Calu3 (cell line): ENCODE data around the gene PPP2R2C. TPM values are rescaled to one million over a fixed set of nuclear protein-coding genes. Genes with fewer than 3 reads are reported as not detected.

Experiments used
- BruUV-seq: library from RNA; stranded (reverse); fragments of 400-500 nt; replicated peaks from 2 replicates; lab custom pipeline; 2021; lab: Mats Ljungman, UMichigan
- CTCF ChIA-PET: fragments of 300-600 bp; sonication (Branson Sonifier 250); formaldehyde crosslinking; loops from one replicate; lab custom pipeline; 2022; ENCODE audit warnings: antibody characterized with exemption; lab: Charles Lee
- DNase-seq: peaks from one replicate; pipeline ENCODE4 v3.0.0; 2022
- H3K27ac Mint-ChIP-seq: one replicate; pipeline ENCODE4 v1.8.0; 2022; ENCODE audit warnings: mixed read lengths; ENCODE audit not compliant: unreplicated experiment
- H3K27me3 Mint-ChIP-seq: one replicate; pipeline ENCODE4 v1.8.0; 2022; ENCODE audit warnings: mixed read lengths; ENCODE audit not compliant: unreplicated experiment
- H3K36me3 Mint-ChIP-seq: one replicate; pipeline ENCODE4 v1.8.0; 2022; ENCODE audit warnings: mild to moderate bottlenecking, moderate library complexity, mixed read lengths; ENCODE audit not compliant: insufficient read depth, unreplicated experiment
- H3K4me1 Mint-ChIP-seq: one replicate; pipeline ENCODE4 v1.8.0; 2022; ENCODE audit warnings: mild to moderate bottlenecking, low read depth, mixed read lengths; ENCODE audit not compliant: unreplicated experiment
- H3K4me3 Mint-ChIP-seq: one replicate; pipeline ENCODE4 v1.8.0; 2022; ENCODE audit warnings: mild to moderate bottlenecking, low read depth, moderate library complexity, mixed read lengths; ENCODE audit not compliant: unreplicated experiment
- H3K9me3 Mint-ChIP-seq: one replicate; pipeline ENCODE4 v1.8.0; 2022; ENCODE audit warnings: low read depth, mixed read lengths; ENCODE audit not compliant: unreplicated experiment
- intact Hi-C: fragments of 100-400 bp; cut with micrococcal nuclease; formaldehyde crosslinking; loops from one replicate; pipeline ENCODE4 v1.10.0; 2022; ENCODE audit not compliant: unreplicated experiment
- total RNA-seq: library from RNA; stranded (reverse); gene quantifications from 2 replicates; pipeline ENCODE4 v1.2.3, GENCODE V29; 2022
- TF ChIP-seq, protein P1 (sequence below): fragments of 200-600 bp; IDR thresholded peaks from one replicate; pipeline ENCODE4 v1.8.0; 2022; ENCODE audit warnings: antibody characterized with exemption; ENCODE audit not compliant: unreplicated experiment

PPP2R2C gene
- total RNA-seq, 1 experiment from 2014 or later, result 9.4 TPM

DNA sequence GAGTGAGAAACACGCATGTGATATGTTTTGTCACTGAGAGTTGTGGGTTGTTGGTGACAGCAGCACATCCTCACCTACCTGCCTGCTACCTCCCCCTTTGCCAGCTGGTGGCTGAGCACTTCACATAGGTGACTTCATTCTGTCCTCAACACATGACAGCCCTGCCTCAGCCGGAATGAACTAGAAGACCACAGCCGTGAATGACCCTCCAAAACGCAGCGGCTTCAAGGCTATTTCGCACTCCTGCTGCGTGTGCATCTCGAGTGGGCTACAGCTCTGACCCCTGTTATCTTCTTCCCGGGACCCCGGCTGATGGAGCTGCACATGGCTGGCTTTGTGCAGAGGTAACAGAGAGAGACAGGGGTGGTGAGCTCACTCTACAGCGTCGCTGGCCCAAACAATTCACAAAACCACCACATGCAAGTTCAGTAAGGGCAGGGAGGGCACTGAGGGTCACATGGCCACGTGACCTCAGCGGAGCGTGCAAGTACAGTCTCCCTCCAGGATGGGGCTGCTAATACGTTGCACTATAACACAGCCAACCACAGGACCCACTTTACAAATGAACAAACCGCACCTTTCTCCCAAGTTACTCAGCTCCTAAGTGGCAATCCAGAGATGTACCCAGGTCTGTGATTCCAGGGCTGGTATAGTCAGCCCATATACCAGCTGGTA is 6.3 kb upstream of the PPP2R2C start:
- peaks cover 34% of the 10 kb centered on the region for H3K27me3 Mint-ChIP-seq
- H3K4me1 Mint-ChIP-seq, result peaks cover 22% of the 10 kb centered on the region
- no peak for DNase-seq
- BruUV-seq, result no TSS peak
- no peaks in the 10 kb centered on the region for H3K36me3 Mint-ChIP-seq
- CTCF ChIA-PET, result no interaction called here
- H3K27ac Mint-ChIP-seq, result no peak overlapping the region
- TF ChIP-seq, protein P1, sequence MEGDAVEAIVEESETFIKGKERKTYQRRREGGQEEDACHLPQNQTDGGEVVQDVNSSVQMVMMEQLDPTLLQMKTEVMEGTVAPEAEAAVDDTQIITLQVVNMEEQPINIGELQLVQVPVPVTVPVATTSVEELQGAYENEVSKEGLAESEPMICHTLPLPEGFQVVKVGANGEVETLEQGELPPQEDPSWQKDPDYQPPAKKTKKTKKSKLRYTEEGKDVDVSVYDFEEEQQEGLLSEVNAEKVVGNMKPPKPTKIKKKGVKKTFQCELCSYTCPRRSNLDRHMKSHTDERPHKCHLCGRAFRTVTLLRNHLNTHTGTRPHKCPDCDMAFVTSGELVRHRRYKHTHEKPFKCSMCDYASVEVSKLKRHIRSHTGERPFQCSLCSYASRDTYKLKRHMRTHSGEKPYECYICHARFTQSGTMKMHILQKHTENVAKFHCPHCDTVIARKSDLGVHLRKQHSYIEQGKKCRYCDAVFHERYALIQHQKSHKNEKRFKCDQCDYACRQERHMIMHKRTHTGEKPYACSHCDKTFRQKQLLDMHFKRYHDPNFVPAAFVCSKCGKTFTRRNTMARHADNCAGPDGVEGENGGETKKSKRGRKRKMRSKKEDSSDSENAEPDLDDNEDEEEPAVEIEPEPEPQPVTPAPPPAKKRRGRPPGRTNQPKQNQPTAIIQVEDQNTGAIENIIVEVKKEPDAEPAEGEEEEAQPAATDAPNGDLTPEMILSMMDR, result no peak
- no peak overlapping the region for H3K4me3 Mint-ChIP-seq
- H3K9me3 Mint-ChIP-seq, result no peaks in the 10 kb centered on the region
- intact Hi-C loops, result no loop called here

DNA sequence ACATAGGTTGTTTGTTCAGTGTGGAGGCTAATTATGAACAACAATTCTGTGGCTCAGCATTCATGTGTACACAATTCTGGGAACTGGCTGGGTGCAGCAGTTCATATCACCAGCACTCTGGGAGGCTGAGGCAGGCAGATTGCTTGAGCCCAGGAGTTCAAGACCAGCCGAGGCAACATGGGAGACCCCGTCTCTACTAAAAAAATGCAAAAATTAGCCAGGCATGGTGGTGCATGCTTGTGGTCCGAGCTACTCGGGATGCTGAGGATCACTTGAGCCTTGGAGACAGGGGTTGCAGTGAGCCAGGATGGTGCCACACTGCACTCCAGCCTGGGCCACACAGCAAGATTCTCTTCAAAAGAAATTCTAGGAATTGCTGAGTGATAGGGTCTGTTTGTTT is 4.5 kb upstream of the PPP2R2C start:
- TF ChIP-seq, protein P1, result no peak
- no peak for DNase-seq
- Mint-ChIP-seq H3K27me3 (peaks cover 34% of the 10 kb centered on the region), H3K36me3 (no peaks in the 10 kb centered on the region), H3K9me3 (no peaks in the 10 kb centered on the region), H3K4me3 (no peak overlapping the region), H3K4me1 (peaks cover 22% of the 10 kb centered on the region), H3K27ac (no peak overlapping the region)
- BruUV-seq, result no TSS peak
- intact Hi-C loops, result no loop called here
- CTCF ChIA-PET, result no interaction called here

DNA sequence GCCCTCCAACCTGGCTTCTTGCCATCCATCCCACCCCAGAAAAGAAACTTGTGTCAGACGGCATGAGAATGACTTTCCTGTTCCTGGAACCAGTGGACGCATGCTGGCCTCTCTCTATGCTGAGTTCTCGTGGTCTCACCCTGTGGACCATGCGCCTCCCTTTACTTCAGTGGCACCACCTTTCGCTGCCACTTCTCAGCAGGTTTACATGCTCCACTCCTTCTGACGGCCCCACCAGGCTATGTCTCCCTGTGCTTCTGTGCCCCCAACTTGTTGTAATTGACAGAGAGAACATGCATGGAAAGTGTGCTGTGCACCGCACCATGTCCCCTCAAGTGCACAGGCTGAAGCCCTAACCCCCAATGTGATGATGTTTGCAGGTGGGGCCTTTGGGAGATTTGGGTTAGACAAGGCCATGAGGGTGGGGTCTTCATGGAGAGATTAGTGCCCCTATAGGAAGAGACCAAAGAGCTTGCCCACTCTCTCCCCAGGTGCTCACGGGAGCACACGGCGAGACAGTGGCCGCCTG is 3.1 kb upstream of the PPP2R2C start:
- no peak overlapping the region for H3K4me3 Mint-ChIP-seq
- BruUV-seq, result no TSS peak
- intact Hi-C loops, result no loop called here

DNA sequence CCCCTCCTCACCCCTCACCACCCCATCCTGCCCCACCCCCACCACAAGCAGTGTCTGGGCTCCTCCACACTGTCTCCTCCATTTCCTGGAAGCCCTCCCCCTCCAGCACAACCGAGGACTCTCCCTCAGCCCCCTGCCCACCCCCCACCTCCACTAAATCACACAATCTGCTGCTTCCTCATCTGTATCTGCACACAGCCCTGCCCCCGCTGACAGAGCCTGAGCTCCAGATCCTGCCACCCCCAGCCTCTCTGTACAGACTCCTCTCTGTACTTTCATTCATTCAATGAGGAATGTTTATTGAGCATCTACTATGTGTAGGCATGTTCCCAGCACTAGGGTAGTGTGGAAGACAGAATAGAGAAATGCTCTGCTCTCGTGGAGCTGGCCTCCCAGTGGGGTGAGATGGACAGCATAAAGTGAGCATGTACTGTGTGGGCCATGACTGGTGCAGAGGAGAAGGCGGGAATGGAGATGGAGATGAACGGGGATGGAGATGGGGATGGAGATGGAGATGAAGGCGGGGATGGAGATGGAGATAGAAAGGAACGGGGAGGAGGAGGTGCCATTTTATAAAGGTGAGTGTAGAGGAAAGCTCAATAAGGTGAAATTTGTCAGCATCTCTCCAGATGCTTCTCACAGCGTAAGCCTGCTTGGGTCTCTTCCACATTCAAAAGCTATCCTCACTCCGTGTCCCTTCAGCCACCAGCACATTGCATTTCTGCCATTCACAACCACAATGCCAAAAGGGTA is 2.5 kb upstream of the PPP2R2C start:
- CTCF ChIA-PET, result interaction anchor here (0.6 to 1.3 kb wide), 4 partner anchors 10 to 624 kb away, joined by 3 to 7 read pairs (median 4); no protein-coding TSS in a partner anchor
- no peak for DNase-seq
- no peak overlapping the region for H3K4me3 Mint-ChIP-seq
- no peak overlapping the region for H3K27ac Mint-ChIP-seq
- intact Hi-C loops, result no loop called here
- H3K36me3 Mint-ChIP-seq, result peaks cover 5% of the 10 kb centered on the region
- no TSS peak for BruUV-seq
- H3K9me3 Mint-ChIP-seq, result no peaks in the 10 kb centered on the region
- H3K4me1 Mint-ChIP-seq, result peaks cover 8% of the 10 kb centered on the region
- peaks cover 34% of the 10 kb centered on the region for H3K27me3 Mint-ChIP-seq
- TF ChIP-seq, protein P1, result no peak

More for the DNA sequence above, 3.1 kb upstream of the PPP2R2C start:
- TF ChIP-seq, protein P1, result no peak
- Mint-ChIP-seq H3K9me3 (no peaks in the 10 kb centered on the region), H3K27me3 (peaks cover 34% of the 10 kb centered on the region), H3K4me1 (peaks cover 14% of the 10 kb centered on the region), H3K36me3 (no peaks in the 10 kb centered on the region), H3K27ac (no peak overlapping the region)
- no peak for DNase-seq
- CTCF ChIA-PET, result interaction anchor here (0.6 kb wide), 1 partner anchor 83 kb away, joined by 5 read pairs; no protein-coding TSS in a partner anchor
